ENCODE measurements around the gene GYS1.

- TF ChIP-seq GATA2 (IDR thresholded peaks at IDR 0.05; ENCODE audit: low read depth, low read length) (no peak), GATA3 (IDR thresholded peaks at IDR 0.05; ENCODE audit: low read depth, low read length) (no peak)
These were observed 1.1 kb downstream of the GYS1 start for GRCh38 chr19:48991873-48992580.

Measured in SH-SY5Y (cell line).